ENCODE results near the gene SIRT2. TPM values are rescaled to one million over a fixed set of nuclear protein-coding genes. Genes with fewer than 3 reads are reported as not detected.
A peak's percentile ranks its signal among the peaks of the same experiment; 100 is the strongest.

SIRT2 gene
- total and polyA plus RNA-seq, 2 of the 13 experiments (the other 11 are each of a cell fraction or from before 2014, with no cell fraction given): 22.3 to 26.1 TPM

GRCh38 chr19:38910488-38910887 is 11.1 kb upstream of the SIRT2 start (continued):
- no peak for TF ChIP-seq ZHX1 (CRISPR knock-in tag; IDR thresholded peaks at IDR 0.05; ENCODE audit: low read depth)
- TF ChIP-seq AKAP8 (CRISPR knock-in tag; IDR thresholded peaks at IDR 0.05): no peak
- TF ChIP-seq SP5 (CRISPR knock-in tag; IDR thresholded peaks at IDR 0.05; ENCODE audit: borderline replicate concordance, low read depth): no peak
- no peak for TF ChIP-seq MXD1 (CRISPR knock-in tag; IDR thresholded peaks at IDR 0.05)
- no peak for TF ChIP-seq ZSCAN25 (CRISPR knock-in tag; IDR thresholded peaks at IDR 0.05)
- no peak for TF ChIP-seq RELA (CRISPR knock-in tag; IDR thresholded peaks at IDR 0.05)
- TF ChIP-seq GATA4 (IDR thresholded peaks at IDR 0.05; ENCODE audit: borderline replicate concordance, low read depth): no peak
- TF ChIP-seq HNRNPLL (IDR thresholded peaks at IDR 0.05; ENCODE audit: low read depth, low read length, poor library complexity, severe bottlenecking): no peak
- TF ChIP-seq ISX (CRISPR knock-in tag; conservative IDR thresholded peaks at IDR 0.05): no peak
- TF ChIP-seq GZF1 (CRISPR knock-in tag; IDR thresholded peaks at IDR 0.05): no peak
- no peak for TF ChIP-seq POGZ (CRISPR knock-in tag; IDR thresholded peaks at IDR 0.05)

GRCh38 chr19:38908911-38909310 is 9.5 kb upstream of the SIRT2 start:
- in situ Hi-C loops (cut with HindIII; ENCODE audit: extremely low pct_ligation_motif_present, low pct_unique_long_range_greater_than_20kb): loop anchor here (25.0 kb wide), 1 partner anchor 172 kb away; the partner anchor contains the start of gene CAPN12
- peaks cover 4 to 12% of the 10 kb centered on the region in 2 experiments; a peak in 3 of 5 replicates for H3K36me3 ChIP-seq (replicated peaks in 1 of 2; ENCODE audit: control insufficient read depth in 1 of 2, insufficient read depth in 2 of 2, low read length in 2 of 2)
- WGBS (ENCODE audit: low lambda C conversion rate): 93% methylated on average over 6 of the region's 10 CpGs
- no peaks in the 10 kb centered on the region for H3K79me2 ChIP-seq (ENCODE audit: insufficient read depth, low read length)
- H3K4me2 ChIP-seq (ENCODE audit: low read depth, low read length): no peak overlapping the region
- intact Hi-C loops (cut with micrococcal nuclease; ENCODE audit: unreplicated experiment): no loop called here
- TF ChIP-seq ZNF547 (CRISPR knock-in tag; IDR thresholded peaks at IDR 0.05) (no peak), POLR2AphosphoS2 (IDR thresholded peaks at IDR 0.05; ENCODE audit: low read depth, low read length) (0 out of 2 replicates have a peak, but pooled peaks have one; percentile 39), ZUFSP (CRISPR knock-in tag; IDR thresholded peaks at IDR 0.05; ENCODE audit: borderline replicate concordance) (no peak)
- FAIRE-seq: no peak
- ATAC-seq: no peak
- H3K4me3 ChIP-seq (replicated peaks in 1 of 3; ENCODE audit: insufficient read depth in 1 of 3, low read depth in 2 of 3, low read length in 3 of 3): no peak overlapping the region
- H3K4me1 ChIP-seq (ENCODE audit: insufficient read depth, low read length): 0 out of 2 replicates have a peak, but pooled peaks cover 10% of the 10 kb centered on the region
- no peak overlapping the region for H3K9ac ChIP-seq (ENCODE audit: insufficient read depth, low read depth, low read length)
- ChIA-PET CTCF (ENCODE audit: low intra/inter-chr PET ratio, low total read pairs) (no interaction called here), POLR2A (interaction anchor here (0.5 to 1.6 kb wide), 2 partner anchors 21 to 194 kb away, joined by 3 to 4 read pairs; partner anchors contain the start of genes MRPS12 and SARS2)
- no TSS peak for BruUV-seq (replicated peaks)
- H3K27ac ChIP-seq (ENCODE audit: extremely low read length, insufficient read depth, low read length): no peak overlapping the region
- H4K20me1 ChIP-seq (ENCODE audit: insufficient read depth, low read length): no peaks in the 10 kb centered on the region
- H3K9me3 ChIP-seq (ENCODE audit: low read length): no peaks in the 10 kb centered on the region
- no peak overlapping the region for H2AFZ ChIP-seq (ENCODE audit: low read length)
- H3K27me3 ChIP-seq (ENCODE audit: control insufficient read depth in 1 of 2, insufficient read depth in 2 of 2, low read length in 2 of 2): no peaks in the 10 kb centered on the region
- no peak for DNase-seq (ENCODE audit: low spot score)

All from HepG2 (cell line).